ENCODE results near the gene MROH8. TPM values are rescaled to one million over a fixed set of nuclear protein-coding genes. Genes with fewer than 3 reads are reported as not detected.
A peak's percentile ranks its signal among the peaks of the same experiment; 100 is the strongest.

The MROH8 gene
- total RNA-seq, 1 donor from 2014 or later: 1.5 TPM

DNA sequence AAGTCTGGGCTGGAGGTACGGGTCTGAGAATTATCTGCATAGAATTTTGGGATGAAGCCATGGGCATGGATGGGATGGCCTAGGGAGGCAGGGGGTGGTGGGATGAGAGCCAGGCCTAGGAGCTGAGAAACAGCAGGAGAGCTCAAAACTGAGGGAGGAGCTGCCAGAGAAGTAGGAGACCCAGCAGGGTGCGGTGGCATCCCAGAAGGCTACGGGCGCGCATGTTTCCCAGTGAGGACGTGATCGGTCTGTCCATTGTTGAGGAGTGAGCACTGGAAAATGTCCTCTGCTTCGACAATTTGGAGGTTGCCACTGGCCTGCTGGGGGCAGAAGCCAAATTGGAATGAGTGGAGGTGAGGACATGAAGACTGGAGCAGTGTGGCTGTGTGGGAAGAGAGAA is 14.5 kb upstream of the MROH8 start:
- H3K36me3 ChIP-seq: peaks cover 0 to 9% of the 10 kb centered on the region in 2 donors
- H3K27ac ChIP-seq: no peak overlapping the region
- DNase-seq (ENCODE audit: extremely low spot score in 2 of 2): no peak
- peaks cover 25% of the 10 kb centered on the region for H3K4me1 ChIP-seq
- H3K27me3 ChIP-seq: no peaks in the 10 kb centered on the region
- intact Hi-C loops (cut with DNase I): no loop called here
- H3K4me3 ChIP-seq: no peak overlapping the region
- H3K9me3 ChIP-seq: no peaks in the 10 kb centered on the region
- no peak for TF ChIP-seq POLR2A (IDR thresholded peaks at IDR 0.05)
- TF ChIP-seq, protein P1, sequence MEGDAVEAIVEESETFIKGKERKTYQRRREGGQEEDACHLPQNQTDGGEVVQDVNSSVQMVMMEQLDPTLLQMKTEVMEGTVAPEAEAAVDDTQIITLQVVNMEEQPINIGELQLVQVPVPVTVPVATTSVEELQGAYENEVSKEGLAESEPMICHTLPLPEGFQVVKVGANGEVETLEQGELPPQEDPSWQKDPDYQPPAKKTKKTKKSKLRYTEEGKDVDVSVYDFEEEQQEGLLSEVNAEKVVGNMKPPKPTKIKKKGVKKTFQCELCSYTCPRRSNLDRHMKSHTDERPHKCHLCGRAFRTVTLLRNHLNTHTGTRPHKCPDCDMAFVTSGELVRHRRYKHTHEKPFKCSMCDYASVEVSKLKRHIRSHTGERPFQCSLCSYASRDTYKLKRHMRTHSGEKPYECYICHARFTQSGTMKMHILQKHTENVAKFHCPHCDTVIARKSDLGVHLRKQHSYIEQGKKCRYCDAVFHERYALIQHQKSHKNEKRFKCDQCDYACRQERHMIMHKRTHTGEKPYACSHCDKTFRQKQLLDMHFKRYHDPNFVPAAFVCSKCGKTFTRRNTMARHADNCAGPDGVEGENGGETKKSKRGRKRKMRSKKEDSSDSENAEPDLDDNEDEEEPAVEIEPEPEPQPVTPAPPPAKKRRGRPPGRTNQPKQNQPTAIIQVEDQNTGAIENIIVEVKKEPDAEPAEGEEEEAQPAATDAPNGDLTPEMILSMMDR (IDR thresholded peaks at IDR 0.05): no peak
- no peak for TF ChIP-seq POLR2AphosphoS5 (IDR thresholded peaks at IDR 0.05; ENCODE audit: insufficient read depth in 1 of 2, low read depth in 1 of 2)

DNA sequence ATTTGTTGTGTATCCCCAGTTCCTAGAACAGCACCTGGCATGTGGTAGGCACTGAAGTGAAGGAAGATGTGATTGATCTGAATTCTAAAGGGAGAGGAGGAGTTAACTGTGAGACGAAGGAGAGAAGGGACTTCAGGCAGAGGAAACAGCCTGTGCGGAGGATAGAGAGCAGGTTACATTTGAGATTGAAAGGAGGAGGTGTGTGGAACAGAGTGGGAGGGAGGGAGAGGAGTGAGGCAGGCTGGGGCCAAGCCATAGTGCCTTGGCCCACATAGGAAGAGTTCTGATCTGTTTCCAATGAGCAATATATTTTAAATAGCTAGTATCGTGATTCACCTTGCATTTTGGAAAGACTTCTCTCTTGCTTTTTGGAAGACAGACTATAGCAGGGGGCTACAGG is 13.9 kb upstream of the MROH8 start:
- DNase-seq (ENCODE audit: extremely low spot score in 2 of 2): no peak
- intact Hi-C loops (cut with DNase I): no loop called here
- H3K27me3 ChIP-seq: no peaks in the 10 kb centered on the region
- H3K4me1 ChIP-seq: peaks cover 23% of the 10 kb centered on the region
- H3K27ac ChIP-seq: no peak overlapping the region
- peaks cover 0 to 9% of the 10 kb centered on the region in 2 donors for H3K36me3 ChIP-seq
- TF ChIP-seq, protein P1 (IDR thresholded peaks at IDR 0.05): no peak
- no peak for TF ChIP-seq POLR2A (IDR thresholded peaks at IDR 0.05)
- TF ChIP-seq POLR2AphosphoS5 (IDR thresholded peaks at IDR 0.05; ENCODE audit: insufficient read depth in 1 of 2, low read depth in 1 of 2): no peak
- no peaks in the 10 kb centered on the region for H3K9me3 ChIP-seq
- H3K4me3 ChIP-seq: no peak overlapping the region

DNA sequence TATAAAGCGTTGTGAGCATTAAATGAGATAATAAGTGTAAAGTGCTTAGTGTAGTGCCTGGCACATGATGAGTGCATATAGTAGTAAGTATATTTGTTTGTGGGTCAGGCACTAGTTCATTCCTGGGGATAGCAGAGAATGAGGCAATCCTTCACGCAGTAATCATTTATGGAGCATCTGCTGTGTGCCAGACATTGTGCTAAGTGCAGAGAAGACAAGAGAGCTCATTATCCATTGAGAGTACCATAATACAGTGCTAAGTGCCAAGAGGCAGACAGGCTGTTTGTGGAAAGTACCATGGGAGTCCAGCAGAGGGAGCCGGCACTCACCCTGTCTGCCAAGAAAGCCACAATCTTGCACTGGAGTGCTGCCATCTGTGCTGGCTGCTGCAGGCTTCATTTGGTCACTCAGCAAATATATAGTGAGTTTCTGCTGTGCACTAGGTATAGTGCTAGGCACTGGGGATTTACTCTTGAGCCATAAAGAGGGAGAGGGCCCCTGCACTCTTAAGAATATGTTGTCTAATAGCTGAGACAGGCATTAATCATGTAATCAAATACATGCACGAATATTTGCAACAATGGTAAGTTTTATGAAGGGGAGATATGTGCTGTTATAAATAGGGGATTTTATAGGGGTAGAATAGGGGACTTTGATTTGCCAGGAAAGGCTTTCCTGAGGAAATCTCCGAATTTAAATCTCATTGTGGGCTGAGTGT is 12.9 kb upstream of the MROH8 start:
- Histone ChIP-seq H3K27me3 (no peaks in the 10 kb centered on the region), H3K36me3 (peaks cover 0 to 12% of the 10 kb centered on the region in 2 donors), H3K27ac (no peak overlapping the region), H3K4me1 (peaks cover 23% of the 10 kb centered on the region), H3K9me3 (no peaks in the 10 kb centered on the region), H3K4me3 (no peak overlapping the region)
- intact Hi-C loops (cut with DNase I): no loop called here
- DNase-seq (ENCODE audit: extremely low spot score in 2 of 2): no peak
- TF ChIP-seq POLR2AphosphoS5 (IDR thresholded peaks at IDR 0.05; ENCODE audit: insufficient read depth in 1 of 2, low read depth in 1 of 2) (peak in 1 of 2 donors; percentile 55), POLR2A (IDR thresholded peaks at IDR 0.05) (no peak)
- TF ChIP-seq, protein P1 (IDR thresholded peaks at IDR 0.05): peak; percentile 65 to 85 (median 71)

DNA sequence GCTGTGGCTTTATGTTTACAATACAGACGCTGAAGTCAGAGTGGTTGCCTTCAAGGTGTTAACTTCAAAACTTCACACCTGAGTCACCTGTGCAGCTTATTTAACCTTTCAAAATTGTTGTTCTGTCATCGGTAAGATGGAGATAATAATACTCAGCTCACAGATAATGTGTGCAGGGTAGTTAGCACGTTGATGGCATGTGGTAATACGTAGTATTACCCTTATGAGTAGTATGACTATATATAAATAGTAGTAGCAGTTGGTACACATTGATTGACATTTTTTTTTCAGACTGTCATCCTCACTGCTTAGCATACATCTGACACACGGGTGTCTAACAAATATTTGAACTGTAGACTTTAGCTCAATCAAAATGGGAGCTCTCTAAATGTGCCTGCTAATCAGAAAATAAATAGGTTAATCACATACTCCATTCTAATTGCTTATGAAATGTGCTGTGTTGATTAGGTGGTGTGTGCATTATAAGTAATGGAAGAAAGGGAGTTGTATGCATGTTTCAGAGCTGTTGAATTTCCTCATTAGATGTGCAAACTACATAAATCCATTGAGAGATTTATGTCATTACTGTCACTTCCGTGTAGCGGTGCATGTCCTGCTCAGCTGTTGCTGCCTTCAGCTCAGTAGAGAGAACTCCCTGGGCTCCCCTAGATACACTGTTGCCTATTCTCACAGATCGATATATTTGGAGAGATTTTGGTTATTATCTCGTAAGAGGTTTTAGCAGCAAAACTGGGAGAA is 11.2 kb upstream of the MROH8 start:
- no peaks in the 10 kb centered on the region for H3K27me3 ChIP-seq
- intact Hi-C loops (cut with DNase I): no loop called here
- DNase-seq (ENCODE audit: extremely low spot score in 2 of 2): no peak
- H3K4me3 ChIP-seq: no peak overlapping the region
- peaks cover 0 to 17% of the 10 kb centered on the region in 2 donors for H3K36me3 ChIP-seq
- no peaks in the 10 kb centered on the region for H3K9me3 ChIP-seq
- H3K27ac ChIP-seq: no peak overlapping the region
- peaks cover 23% of the 10 kb centered on the region for H3K4me1 ChIP-seq
- TF ChIP-seq, protein P1 (IDR thresholded peaks at IDR 0.05): no peak
- TF ChIP-seq POLR2A (IDR thresholded peaks at IDR 0.05) (no peak), POLR2AphosphoS5 (IDR thresholded peaks at IDR 0.05; ENCODE audit: insufficient read depth in 1 of 2, low read depth in 1 of 2) (no peak)

Measured in vagina (tissue), 2 donors.